Loucy (cell line): Measurements from ENCODE around the gene CEMIP2.

Experiments used
- H2AFZ ChIP-seq: fragments of 200-600 bp; sonication (generic); 2 replicates; pipeline ENCODE4 v1.6.0; 2016; ENCODE audit warnings: antibody characterized with exemption, mild to moderate bottlenecking, low read length, moderate library complexity
- H3F3A ChIP-seq: fragments of 200-600 bp; 2 replicates; pipeline ENCODE4 v1.6.0; 2016; ENCODE audit warnings: antibody characterized with exemption, low read depth, mild to moderate bottlenecking
- H3K27me3 ChIP-seq: fragments of 200-600 bp; sonication (generic); 2 replicates; pipeline ENCODE4 v1.6.1; 2014; ENCODE audit warnings: low read length, mild to moderate bottlenecking; ENCODE audit not compliant: insufficient read depth, poor library complexity, severe bottlenecking
- H3K36me3 ChIP-seq: fragments of 200-600 bp; sonication (generic); 2 replicates; pipeline ENCODE4 v1.6.1; 2016; ENCODE audit warnings: low read length; ENCODE audit not compliant: insufficient read depth
- H3K4me1 ChIP-seq: fragments of 200-600 bp; sonication (generic); 2 replicates; pipeline ENCODE4 v1.5.1; 2014; ENCODE audit warnings: low read length, mild to moderate bottlenecking; ENCODE audit not compliant: insufficient read depth, poor library complexity, severe bottlenecking
- H3K4me2 ChIP-seq: fragments of 200-600 bp; sonication (generic); 2 replicates; pipeline ENCODE4 v1.6.0; 2014; ENCODE audit warnings: antibody characterized with exemption, low read length, low read depth, mild to moderate bottlenecking; ENCODE audit not compliant: poor library complexity, severe bottlenecking
- H3K4me3 ChIP-seq: fragments of 200-600 bp; sonication (generic); 2 replicates; pipeline ENCODE4 v1.5.1; 2014; ENCODE audit warnings: low read length, mild to moderate bottlenecking, mixed read lengths; ENCODE audit not compliant: poor library complexity, severe bottlenecking
- H3K79me2 ChIP-seq: fragments of 200-600 bp; sonication (generic); 2 replicates; pipeline ENCODE4 v1.6.1; 2014; ENCODE audit warnings: low read length; ENCODE audit not compliant: insufficient read depth
- H3K9ac ChIP-seq: fragments of 200-600 bp; sonication (generic); 2 replicates; pipeline ENCODE4 v1.6.0; 2014; ENCODE audit warnings: mild to moderate bottlenecking, low read depth, low read length, moderate library complexity; ENCODE audit not compliant: poor library complexity, severe bottlenecking
- H3K9me2 ChIP-seq: fragments of 200-600 bp; sonication (generic); replicated peaks from 2 replicates; pipeline ENCODE4 v1.6.1; 2016; ENCODE audit warnings: low read depth, low read length, mixed read lengths
- H3K9me3 ChIP-seq: fragments of 200-600 bp; sonication (generic); 2 replicates; pipeline ENCODE4 v1.6.1; 2014; ENCODE audit warnings: mild to moderate bottlenecking, antibody characterized with exemption, low read length, low read depth; ENCODE audit not compliant: insufficient read depth
- H4K20me1 ChIP-seq: fragments of 200-600 bp; sonication (generic); 2 replicates; pipeline ENCODE4 v1.6.0; 2014; ENCODE audit warnings: antibody characterized with exemption, low read length, mild to moderate bottlenecking; ENCODE audit not compliant: insufficient read depth, poor library complexity, severe bottlenecking
- EZH2phosphoT487 ChIP-seq: fragments of 200-600 bp; IDR thresholded peaks from 2 replicates; pipeline ENCODE4 v1.6.1; 2018; ENCODE audit warnings: antibody characterized with exemption, mild to moderate bottlenecking, moderate library complexity, borderline replicate concordance
- TF ChIP-seq, protein P1 (sequence below): fragments of 200-600 bp; sonication (generic); conservative IDR thresholded peaks from 2 replicates; pipeline ENCODE4 v1.5.1; 2014; ENCODE audit warnings: mild to moderate bottlenecking, antibody characterized with exemption, low read length

Gene CEMIP2

GRCh38 chr9:71729816-71730526, 38.3 kb downstream of the CEMIP2 start:
- Histone ChIP-seq H3K36me3 (peaks cover 40% of the 10 kb centered on the region; the same call in 1 of the 2 replicates), H3K4me1 (no peaks in the 10 kb centered on the region), H3K9ac (no peak overlapping the region), H3K4me2 (no peak overlapping the region), H3K4me3 (no peak overlapping the region), H3F3A (no peaks in the 10 kb centered on the region), H2AFZ (no peak overlapping the region), H4K20me1 (no peaks in the 10 kb centered on the region), H3K9me2 (no peaks in the 10 kb centered on the region), H3K27me3 (no peaks in the 10 kb centered on the region), H3K79me2 (no peaks in the 10 kb centered on the region), H3K9me3 (no peaks in the 10 kb centered on the region)
- no peak for TF ChIP-seq EZH2phosphoT487
- TF ChIP-seq, protein P1, sequence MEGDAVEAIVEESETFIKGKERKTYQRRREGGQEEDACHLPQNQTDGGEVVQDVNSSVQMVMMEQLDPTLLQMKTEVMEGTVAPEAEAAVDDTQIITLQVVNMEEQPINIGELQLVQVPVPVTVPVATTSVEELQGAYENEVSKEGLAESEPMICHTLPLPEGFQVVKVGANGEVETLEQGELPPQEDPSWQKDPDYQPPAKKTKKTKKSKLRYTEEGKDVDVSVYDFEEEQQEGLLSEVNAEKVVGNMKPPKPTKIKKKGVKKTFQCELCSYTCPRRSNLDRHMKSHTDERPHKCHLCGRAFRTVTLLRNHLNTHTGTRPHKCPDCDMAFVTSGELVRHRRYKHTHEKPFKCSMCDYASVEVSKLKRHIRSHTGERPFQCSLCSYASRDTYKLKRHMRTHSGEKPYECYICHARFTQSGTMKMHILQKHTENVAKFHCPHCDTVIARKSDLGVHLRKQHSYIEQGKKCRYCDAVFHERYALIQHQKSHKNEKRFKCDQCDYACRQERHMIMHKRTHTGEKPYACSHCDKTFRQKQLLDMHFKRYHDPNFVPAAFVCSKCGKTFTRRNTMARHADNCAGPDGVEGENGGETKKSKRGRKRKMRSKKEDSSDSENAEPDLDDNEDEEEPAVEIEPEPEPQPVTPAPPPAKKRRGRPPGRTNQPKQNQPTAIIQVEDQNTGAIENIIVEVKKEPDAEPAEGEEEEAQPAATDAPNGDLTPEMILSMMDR = no peak

DNA sequence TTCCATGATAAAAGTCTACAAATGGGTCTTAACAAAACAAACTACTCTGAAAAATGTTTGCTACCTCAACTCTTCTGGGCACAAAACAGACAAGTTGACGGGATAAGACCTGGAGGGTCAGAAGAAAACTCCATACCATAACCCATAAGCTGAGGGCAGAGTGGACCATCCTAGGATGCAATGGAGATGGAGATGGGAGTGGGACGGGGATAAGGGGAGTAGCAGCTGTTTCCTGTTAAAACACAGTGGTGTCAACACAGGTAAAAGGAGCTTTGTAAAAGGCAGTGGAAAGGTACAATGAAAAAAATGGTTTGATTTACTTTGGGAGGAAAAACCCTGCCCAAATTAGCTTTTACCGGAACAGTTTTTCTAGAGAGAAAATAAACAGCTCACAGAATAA, 41.6 kb downstream of the CEMIP2 start:
- Histone ChIP-seq H3K36me3 (peaks cover 43% of the 10 kb centered on the region; the same call in 1 of the 2 replicates), H3K4me3 (no peak overlapping the region), H3K9me3 (no peaks in the 10 kb centered on the region), H3K9ac (no peak overlapping the region), H3K4me2 (no peak overlapping the region), H3K4me1 (no peaks in the 10 kb centered on the region), H3K27me3 (no peaks in the 10 kb centered on the region), H3F3A (no peaks in the 10 kb centered on the region), H3K9me2 (no peaks in the 10 kb centered on the region), H3K79me2 (no peaks in the 10 kb centered on the region), H4K20me1 (no peaks in the 10 kb centered on the region), H2AFZ (no peak overlapping the region)
- TF ChIP-seq, protein P1 = no peak
- TF ChIP-seq EZH2phosphoT487 = no peak

DNA sequence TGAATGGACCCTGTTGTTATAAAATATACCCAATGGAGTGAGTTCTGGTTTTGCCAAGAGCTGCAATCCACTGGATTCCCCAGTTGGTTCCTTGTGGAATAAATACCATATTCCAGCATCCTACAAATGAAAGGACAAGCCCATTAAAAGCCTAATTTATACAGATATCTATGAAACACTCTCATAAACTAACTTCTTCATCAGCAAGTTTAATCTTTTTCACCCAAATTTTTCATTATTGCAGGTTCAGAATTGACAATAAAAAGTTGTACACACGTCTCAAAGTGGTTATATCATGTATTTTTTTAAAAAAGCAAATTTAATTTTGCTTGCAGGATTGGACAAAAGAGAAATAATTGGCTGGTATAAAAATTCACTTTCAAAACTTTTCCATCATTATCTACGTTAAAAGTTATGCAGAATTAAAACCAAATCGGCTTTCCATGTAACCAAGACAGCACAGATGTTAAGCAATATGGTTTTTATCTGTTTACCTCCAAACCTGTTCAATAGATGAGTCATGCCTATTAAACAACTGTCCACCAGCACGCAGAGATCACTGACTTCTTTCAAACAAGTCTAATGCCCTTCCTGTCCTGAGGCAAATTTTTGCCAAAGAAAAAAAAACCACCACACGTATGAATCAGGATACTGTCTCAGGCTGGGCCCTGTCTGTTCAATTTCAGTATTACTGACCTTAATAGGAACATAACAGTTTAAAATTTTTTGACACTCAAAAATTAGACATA, 42.5 kb downstream of the CEMIP2 start:
- H4K20me1 ChIP-seq = no peaks in the 10 kb centered on the region
- H3K4me1 ChIP-seq = no peaks in the 10 kb centered on the region
- no peak overlapping the region for H3K4me3 ChIP-seq
- H3K9me2 ChIP-seq = no peaks in the 10 kb centered on the region
- no peak overlapping the region for H3K9ac ChIP-seq
- H3F3A ChIP-seq = no peaks in the 10 kb centered on the region
- H3K79me2 ChIP-seq = no peaks in the 10 kb centered on the region
- TF ChIP-seq, protein P1 = no peak
- no peak for TF ChIP-seq EZH2phosphoT487
- H3K4me2 ChIP-seq = no peak overlapping the region
- peaks cover 45% of the 10 kb centered on the region; the same call in 1 of the 2 replicates for H3K36me3 ChIP-seq
- no peaks in the 10 kb centered on the region for H3K27me3 ChIP-seq
- H2AFZ ChIP-seq = no peak overlapping the region
- no peaks in the 10 kb centered on the region for H3K9me3 ChIP-seq
